HL-60 (cell line): ENCODE data around the gene EIF3A.

Experiments used
- DNase-seq, 2 experiments: peaks; one replicate each; pipeline ENCODE4 v3.0.0-alpha.2; 2010 to 2020; ENCODE audit warnings: low read depth in 1 of 2, low spot score in 1 of 2
- H3K27ac ChIP-seq: fragments of 250-450 bp; sonication (Bioruptor Pico); replicated peaks from 2 replicates; pipeline ENCODE4 v1.5.1; 2020; ENCODE audit warnings: mild to moderate bottlenecking, moderate library complexity
- H3K27me3 ChIP-seq: fragments of 250-450 bp; sonication (Bioruptor Pico); 2 replicates; pipeline ENCODE4 v1.5.1; 2021; ENCODE audit warnings: mild to moderate bottlenecking, moderate library complexity; ENCODE audit not compliant: insufficient read depth, poor library complexity, severe bottlenecking
- H3K4me3 ChIP-seq: replicated peaks from 2 replicates; pipeline ENCODE4 v1.5.1; 2011; ENCODE audit warnings: mild to moderate bottlenecking, control low read depth, low read length; ENCODE audit not compliant: insufficient read depth
- POLR2AphosphoS5 ChIP-seq: IDR thresholded peaks from 2 replicates; pipeline ENCODE4 v1.6.1; 2012; ENCODE audit warnings: low read depth
- REST ChIP-seq: IDR thresholded peaks from 2 replicates; pipeline ENCODE4 v1.6.1; 2012; ENCODE audit warnings: low read depth; ENCODE audit not compliant: insufficient replicate concordance

EIF3A gene

GRCh38 chr10:118985576-118985975, 95.0 kb downstream of the EIF3A start:
- DNase-seq: no peak
- H3K27me3 ChIP-seq: no peaks in the 10 kb centered on the region
- no peak overlapping the region for H3K4me3 ChIP-seq
- H3K27ac ChIP-seq: no peak overlapping the region
- TF ChIP-seq POLR2AphosphoS5 (no peak), REST (no peak)
